Measurements from ENCODE around the gene AP1G2.

AP1G2 gene

DNA sequence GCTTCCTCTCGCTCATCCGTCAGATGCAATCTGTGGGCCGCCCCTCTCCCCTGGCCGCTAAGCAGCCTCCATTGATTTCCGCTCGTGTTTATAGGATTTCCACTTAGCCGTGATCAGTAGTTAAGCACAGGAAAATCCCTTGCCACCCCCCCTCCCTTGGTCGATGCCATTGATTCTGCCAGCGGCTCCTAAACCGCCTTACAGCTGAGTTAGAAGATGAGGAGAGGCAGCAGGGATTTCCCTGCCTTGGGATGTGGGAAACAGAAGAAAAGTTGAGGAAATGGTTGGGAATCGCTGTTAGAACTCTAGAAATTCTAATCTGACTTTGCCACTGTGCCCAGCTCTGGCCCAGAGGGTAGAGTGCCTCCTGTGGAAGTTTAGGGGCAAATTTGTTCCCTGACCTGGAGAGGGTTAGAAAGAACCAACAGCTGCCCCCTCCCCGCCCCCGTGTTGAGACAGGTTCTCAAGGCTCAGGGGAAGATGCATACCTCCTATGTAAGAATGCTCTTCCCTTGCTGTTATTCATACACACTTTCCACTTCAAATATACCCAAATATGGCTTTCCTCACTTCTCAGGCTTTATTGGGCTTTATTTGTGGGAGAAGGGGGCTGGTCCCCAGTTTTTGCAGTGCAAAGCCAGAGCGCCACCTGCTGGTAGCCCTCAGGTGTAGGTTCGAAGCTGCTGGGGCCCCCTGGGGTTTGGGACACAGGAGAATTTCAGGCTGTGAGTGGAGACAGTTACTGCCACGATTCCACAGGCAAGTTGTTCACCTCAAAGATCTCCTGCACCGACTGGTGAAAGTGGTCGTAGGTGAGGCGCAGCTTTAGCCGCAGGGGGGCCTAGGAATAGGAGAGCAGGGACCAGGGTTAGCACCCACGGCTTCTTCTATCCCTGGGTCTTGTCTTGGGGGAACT is 8.3 kb downstream of the AP1G2 start:
- Histone ChIP-seq H3K27ac (ENCODE audit: low read length) (no peak overlapping the region), H3K79me2 (ENCODE audit: low read length) (peaks cover 29% of the 10 kb centered on the region), H3K4me1 (ENCODE audit: low read length) (peaks cover 17% of the 10 kb centered on the region), H3K4me3 (ENCODE audit: low read length) (no peak overlapping the region), H4K20me1 (ENCODE audit: insufficient read depth, low read length) (no peaks in the 10 kb centered on the region), H2AFZ (ENCODE audit: low read depth, low read length) (no peak overlapping the region), H3K36me3 (replicated peaks; ENCODE audit: low read depth, low read length) (peaks cover 43% of the 10 kb centered on the region), H3K4me2 (ENCODE audit: low read length) (no peak overlapping the region), H3K9me3 (ENCODE audit: insufficient read depth, low read length) (no peaks in the 10 kb centered on the region), H3K9ac (ENCODE audit: low read length) (no peak overlapping the region), H3K27me3 (ENCODE audit: low read depth, low read length) (no peaks in the 10 kb centered on the region)
- TF ChIP-seq EZH2phosphoT487 (IDR thresholded peaks at IDR 0.05; ENCODE audit: low read depth), result no peak
- TF ChIP-seq, protein P1, sequence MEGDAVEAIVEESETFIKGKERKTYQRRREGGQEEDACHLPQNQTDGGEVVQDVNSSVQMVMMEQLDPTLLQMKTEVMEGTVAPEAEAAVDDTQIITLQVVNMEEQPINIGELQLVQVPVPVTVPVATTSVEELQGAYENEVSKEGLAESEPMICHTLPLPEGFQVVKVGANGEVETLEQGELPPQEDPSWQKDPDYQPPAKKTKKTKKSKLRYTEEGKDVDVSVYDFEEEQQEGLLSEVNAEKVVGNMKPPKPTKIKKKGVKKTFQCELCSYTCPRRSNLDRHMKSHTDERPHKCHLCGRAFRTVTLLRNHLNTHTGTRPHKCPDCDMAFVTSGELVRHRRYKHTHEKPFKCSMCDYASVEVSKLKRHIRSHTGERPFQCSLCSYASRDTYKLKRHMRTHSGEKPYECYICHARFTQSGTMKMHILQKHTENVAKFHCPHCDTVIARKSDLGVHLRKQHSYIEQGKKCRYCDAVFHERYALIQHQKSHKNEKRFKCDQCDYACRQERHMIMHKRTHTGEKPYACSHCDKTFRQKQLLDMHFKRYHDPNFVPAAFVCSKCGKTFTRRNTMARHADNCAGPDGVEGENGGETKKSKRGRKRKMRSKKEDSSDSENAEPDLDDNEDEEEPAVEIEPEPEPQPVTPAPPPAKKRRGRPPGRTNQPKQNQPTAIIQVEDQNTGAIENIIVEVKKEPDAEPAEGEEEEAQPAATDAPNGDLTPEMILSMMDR (IDR thresholded peaks at IDR 0.05; ENCODE audit: low read depth, low read length), result peak; percentile 97

DNA sequence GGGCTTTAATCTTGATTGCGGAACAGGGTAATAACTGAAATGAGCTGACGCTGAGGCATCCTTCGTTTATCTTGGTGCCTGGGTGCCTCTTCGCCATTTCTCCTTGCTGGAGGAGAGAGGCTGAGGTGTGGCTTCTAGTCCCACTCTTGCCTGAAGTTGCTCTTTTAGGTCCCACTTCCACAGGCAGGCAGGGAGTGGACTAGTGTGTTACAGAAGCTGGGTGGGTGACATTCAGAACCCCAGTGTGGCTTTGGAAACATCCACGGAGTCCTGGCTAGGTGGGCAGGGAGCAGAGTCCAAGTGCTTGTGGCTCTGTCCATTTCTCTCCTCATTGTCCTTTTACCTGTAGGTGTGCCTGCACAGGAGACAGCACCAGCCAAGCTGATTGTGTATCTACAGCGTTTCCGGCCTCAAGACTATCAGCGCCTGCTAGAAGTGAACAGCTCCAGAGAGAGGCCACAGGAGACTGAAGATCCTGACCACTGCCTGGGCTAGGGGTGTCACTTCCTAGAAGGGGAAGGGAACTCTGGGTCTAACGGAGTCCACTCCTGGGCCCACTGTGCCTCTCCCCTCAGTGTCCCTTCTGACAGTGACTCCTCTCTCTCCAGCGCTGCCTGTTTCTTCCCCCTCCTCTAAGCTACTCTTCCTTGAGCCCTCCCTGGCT is 9.1 kb downstream of the AP1G2 start:
- Histone ChIP-seq H3K4me2 (ENCODE audit: low read length) (no peak overlapping the region), H3K4me1 (ENCODE audit: low read length) (peaks cover 17% of the 10 kb centered on the region), H3K4me3 (ENCODE audit: low read length) (no peak overlapping the region), H2AFZ (ENCODE audit: low read depth, low read length) (no peak overlapping the region), H3K27me3 (ENCODE audit: low read depth, low read length) (no peaks in the 10 kb centered on the region), H4K20me1 (ENCODE audit: insufficient read depth, low read length) (no peaks in the 10 kb centered on the region), H3K79me2 (ENCODE audit: low read length) (peaks cover 29% of the 10 kb centered on the region), H3K9ac (ENCODE audit: low read length) (no peak overlapping the region), H3K27ac (ENCODE audit: low read length) (peak overlapping the region; percentile 67; the same call in 1 of the 2 replicates), H3K36me3 (replicated peaks; ENCODE audit: low read depth, low read length) (peaks cover 43% of the 10 kb centered on the region), H3K9me3 (ENCODE audit: insufficient read depth, low read length) (no peaks in the 10 kb centered on the region)
- TF ChIP-seq, protein P1 (IDR thresholded peaks at IDR 0.05; ENCODE audit: low read depth, low read length), result no peak
- TF ChIP-seq EZH2phosphoT487 (IDR thresholded peaks at IDR 0.05; ENCODE audit: low read depth), result no peak

DNA sequence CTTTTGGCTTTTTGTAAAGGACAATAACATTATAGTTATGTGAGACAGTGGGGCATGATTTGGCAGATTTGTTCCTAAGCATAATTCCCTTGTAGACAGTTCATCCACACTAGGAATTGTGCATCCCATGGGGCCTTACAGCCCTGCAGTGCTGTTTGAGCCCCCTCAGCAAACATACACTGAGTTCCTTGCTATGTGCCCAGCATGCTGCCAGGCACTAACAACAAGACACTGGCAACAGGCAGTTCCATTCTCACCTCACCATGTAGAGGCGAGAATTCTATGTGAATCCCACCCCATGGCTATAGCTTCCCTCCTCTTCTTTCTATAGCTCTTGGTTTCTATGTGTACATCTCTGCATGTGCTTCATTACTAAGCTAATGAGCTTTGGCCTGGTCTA is 9.6 kb downstream of the AP1G2 start:
- Histone ChIP-seq H3K36me3 (replicated peaks; ENCODE audit: low read depth, low read length) (peaks cover 39% of the 10 kb centered on the region), H2AFZ (ENCODE audit: low read depth, low read length) (no peak overlapping the region), H3K4me2 (ENCODE audit: low read length) (peak overlapping the region; percentile 99), H3K4me3 (ENCODE audit: low read length) (peak overlapping the region; percentile 97; the same call in 1 of the 2 replicates), H3K4me1 (ENCODE audit: low read length) (peaks cover 17% of the 10 kb centered on the region), H3K79me2 (ENCODE audit: low read length) (peaks cover 29% of the 10 kb centered on the region), H3K27me3 (ENCODE audit: low read depth, low read length) (no peaks in the 10 kb centered on the region), H4K20me1 (ENCODE audit: insufficient read depth, low read length) (no peaks in the 10 kb centered on the region), H3K9me3 (ENCODE audit: insufficient read depth, low read length) (no peaks in the 10 kb centered on the region), H3K9ac (ENCODE audit: low read length) (peak overlapping the region; percentile 91), H3K27ac (ENCODE audit: low read length) (peak overlapping the region; percentile 67)
- TF ChIP-seq, protein P1 (IDR thresholded peaks at IDR 0.05; ENCODE audit: low read depth, low read length), result no peak
- no peak for TF ChIP-seq EZH2phosphoT487 (IDR thresholded peaks at IDR 0.05; ENCODE audit: low read depth)

DNA sequence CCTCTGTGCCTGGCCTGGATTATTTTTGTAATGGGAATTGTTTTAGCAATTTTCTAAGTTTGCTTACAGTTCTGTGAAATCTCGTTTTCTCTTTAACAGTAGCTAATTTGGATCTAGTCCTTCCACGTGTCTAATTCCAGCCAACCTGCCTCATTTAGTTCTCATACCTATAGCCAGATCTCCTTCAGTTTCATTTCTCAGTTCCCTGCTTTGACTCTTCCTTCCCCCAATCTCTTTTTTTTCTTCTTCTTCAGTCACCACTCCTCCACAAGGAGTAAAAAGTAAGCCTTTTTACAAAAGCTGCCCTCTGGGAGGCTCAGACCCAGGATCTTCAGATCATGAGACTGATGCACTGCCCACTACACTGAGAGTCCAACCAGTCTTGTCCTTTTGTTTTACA is 10.1 kb downstream of the AP1G2 start:
- Histone ChIP-seq H3K9ac (ENCODE audit: low read length) (peak overlapping the region; percentile 91), H3K4me1 (ENCODE audit: low read length) (peaks cover 17% of the 10 kb centered on the region), H3K79me2 (ENCODE audit: low read length) (peaks cover 29% of the 10 kb centered on the region), H3K4me3 (ENCODE audit: low read length) (peak overlapping the region; percentile 97), H3K9me3 (ENCODE audit: insufficient read depth, low read length) (no peaks in the 10 kb centered on the region), H3K36me3 (replicated peaks; ENCODE audit: low read depth, low read length) (peaks cover 37% of the 10 kb centered on the region), H3K4me2 (ENCODE audit: low read length) (peak overlapping the region; percentile 99), H3K27me3 (ENCODE audit: low read depth, low read length) (no peaks in the 10 kb centered on the region), H2AFZ (ENCODE audit: low read depth, low read length) (no peak overlapping the region), H4K20me1 (ENCODE audit: insufficient read depth, low read length) (no peaks in the 10 kb centered on the region), H3K27ac (ENCODE audit: low read length) (peak overlapping the region; percentile 67)
- TF ChIP-seq, protein P1 (IDR thresholded peaks at IDR 0.05; ENCODE audit: low read depth, low read length), result no peak
- TF ChIP-seq EZH2phosphoT487 (IDR thresholded peaks at IDR 0.05; ENCODE audit: low read depth), result no peak
